Mesodermal cell (in vitro differentiated cells): ENCODE results near the gene CALML3.

Source experiments
- H3K27ac ChIP-seq: 2 replicates; pipeline ENCODE4 v1.7.0; 2013; ENCODE audit warnings: mild to moderate bottlenecking, low read depth, low read length, moderate library complexity; ENCODE audit not compliant: severe bottlenecking
- H3K36me3 ChIP-seq: 2 replicates; pipeline ENCODE4 v1.7.1; 2013; ENCODE audit warnings: mild to moderate bottlenecking, low read length, moderate library complexity; ENCODE audit not compliant: control insufficient read depth, insufficient read depth
- H3K4me1 ChIP-seq: one replicate; pipeline ENCODE4 v1.7.1; 2013; ENCODE audit warnings: mild to moderate bottlenecking, low read length; ENCODE audit not compliant: insufficient read depth, control insufficient read depth, poor library complexity, severe bottlenecking
- H3K4me3 ChIP-seq: 2 replicates; pipeline ENCODE4 v1.7.0; 2013; ENCODE audit warnings: low read length, control low read depth, mild to moderate bottlenecking; ENCODE audit not compliant: insufficient read depth, poor library complexity, severe bottlenecking; ENCODE audit errors: extremely low read depth
- H3K9me3 ChIP-seq: 2 replicates; pipeline ENCODE4 v1.7.1; 2013; ENCODE audit warnings: mild to moderate bottlenecking, low read length, moderate library complexity; ENCODE audit not compliant: control insufficient read depth
- WGBS, 2 experiments: methylation state at CpG; one replicate each; pipeline ENCODE4 v1.1.5; 2013; ENCODE audit warnings: missing lambda C conversion rate in 2 of 2; ENCODE audit not compliant: insufficient coverage in 2 of 2; 5-methylcytosine and 5-hydroxymethylcytosine counted together

The CALML3 gene

GRCh38 chr10:5500910-5501309 lies 23.9 kb upstream of the CALML3 start:
- H3K9me3 ChIP-seq, result no peaks in the 10 kb centered on the region

DNA sequence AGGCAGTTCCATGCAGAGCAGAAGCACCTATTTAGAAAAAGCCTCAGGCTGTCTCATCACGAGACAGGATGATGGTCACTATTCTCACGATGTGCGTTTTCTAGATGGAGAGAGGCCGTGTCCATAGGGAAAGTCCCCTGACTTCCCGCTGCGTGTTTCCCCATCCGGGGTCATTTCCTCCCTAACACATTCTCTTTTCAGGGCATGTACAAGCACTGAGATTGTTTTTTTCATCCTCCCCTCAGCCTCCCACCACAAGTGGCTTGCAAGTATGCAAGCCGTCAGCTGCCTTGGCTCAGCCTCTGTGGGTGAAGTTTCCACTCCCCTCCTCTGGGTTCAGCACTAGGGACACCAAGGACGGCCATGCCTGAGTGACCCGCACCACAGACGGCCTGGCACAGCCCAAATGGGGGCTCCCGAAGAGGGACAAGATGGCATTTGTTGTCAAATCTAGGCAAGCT lies 22.7 kb upstream of the CALML3 start:
- H3K9me3 ChIP-seq, result no peaks in the 10 kb centered on the region
- H3K27ac ChIP-seq, result no peak overlapping the region
- no peak overlapping the region for H3K4me3 ChIP-seq
- peaks cover 4% of the 10 kb centered on the region for H3K4me1 ChIP-seq
- WGBS, 2 experiments, result 83 to 93% methylated on average over 12 of the region's 12 CpGs
- H3K36me3 ChIP-seq, result no peaks in the 10 kb centered on the region

More at GRCh38 chr10:5500910-5501309, 23.9 kb upstream of the CALML3 start:
- 81 to 84% methylated on average over 3 to 5 of the region's 5 CpGs for WGBS, 2 experiments
- Histone ChIP-seq H3K36me3 (no peaks in the 10 kb centered on the region), H3K27ac (no peak overlapping the region), H3K4me1 (no peaks in the 10 kb centered on the region), H3K4me3 (no peak overlapping the region)

- no peak overlapping the region for H3K27ac ChIP-seq
- WGBS, 2 experiments, result 90% methylated on average over 8 to 11 of the region's 14 CpGs
- no peaks in the 10 kb centered on the region for H3K9me3 ChIP-seq
- no peak overlapping the region for H3K4me3 ChIP-seq
- no peaks in the 10 kb centered on the region for H3K36me3 ChIP-seq
- H3K4me1 ChIP-seq, result peaks cover 4% of the 10 kb centered on the region
Measured at GRCh38 chr10:5502571-5503476, 21.9 kb upstream of the CALML3 start.

- no peaks in the 10 kb centered on the region for H3K36me3 ChIP-seq
- WGBS, 2 experiments, result 63 to 88% methylated on average over 1 to 3 of the region's 3 CpGs
- no peaks in the 10 kb centered on the region for H3K9me3 ChIP-seq
- no peak overlapping the region for H3K4me3 ChIP-seq
- no peak overlapping the region for H3K27ac ChIP-seq
- peaks cover 4% of the 10 kb centered on the region for H3K4me1 ChIP-seq
Measured at GRCh38 chr10:5503477-5503835, 21.3 kb upstream of the CALML3 start.

DNA sequence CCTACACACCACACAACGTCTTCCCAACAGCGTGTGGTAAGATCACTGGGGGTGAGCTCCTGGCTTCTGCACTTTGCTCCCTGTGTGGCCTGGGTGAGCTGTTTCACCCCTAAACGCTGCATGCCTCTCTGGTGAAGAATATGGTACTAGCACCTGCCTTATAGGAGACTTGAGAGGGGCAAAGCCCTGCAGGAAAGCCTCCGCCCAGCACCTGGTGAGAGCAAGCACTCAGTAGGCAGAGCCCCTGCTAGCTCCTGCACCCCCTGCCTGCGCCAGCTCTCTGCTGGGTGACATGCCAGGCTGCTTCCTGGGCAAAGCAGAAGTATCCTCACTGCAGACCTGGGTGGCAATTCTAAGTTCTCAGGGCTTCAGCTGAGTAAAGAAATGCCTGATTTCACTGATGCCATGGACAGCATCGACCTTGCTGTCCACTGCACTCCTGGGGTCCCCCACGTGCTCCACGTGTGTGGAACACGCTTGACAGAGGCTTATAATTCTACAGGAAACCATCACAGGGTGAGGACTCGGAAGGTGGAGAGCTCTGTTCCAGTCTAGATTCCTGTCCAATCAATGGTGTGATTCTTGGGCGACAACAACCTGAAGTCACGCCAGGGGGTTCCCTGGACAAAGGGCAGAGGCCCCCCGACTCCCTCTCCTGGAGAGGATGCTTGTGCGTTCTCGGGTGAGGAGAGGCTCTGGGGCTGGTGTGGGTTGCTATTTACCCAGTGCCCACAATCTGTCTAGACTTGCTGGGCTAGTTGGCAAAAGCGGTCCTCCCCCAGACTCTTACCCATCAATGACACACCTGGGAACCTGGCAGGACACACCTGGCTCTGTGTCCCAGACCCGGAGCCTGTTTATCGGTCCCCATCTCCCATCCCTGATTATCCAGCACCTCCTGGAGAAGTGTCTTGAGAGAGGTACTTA lies 20.4 kb upstream of the CALML3 start:
- 92 to 95% methylated on average over 13 to 14 of the region's 18 CpGs for WGBS, 2 experiments
- no peak overlapping the region for H3K4me3 ChIP-seq
- H3K36me3 ChIP-seq, result no peaks in the 10 kb centered on the region
- no peaks in the 10 kb centered on the region for H3K9me3 ChIP-seq
- H3K4me1 ChIP-seq, result peaks cover 4% of the 10 kb centered on the region
- no peak overlapping the region for H3K27ac ChIP-seq

DNA sequence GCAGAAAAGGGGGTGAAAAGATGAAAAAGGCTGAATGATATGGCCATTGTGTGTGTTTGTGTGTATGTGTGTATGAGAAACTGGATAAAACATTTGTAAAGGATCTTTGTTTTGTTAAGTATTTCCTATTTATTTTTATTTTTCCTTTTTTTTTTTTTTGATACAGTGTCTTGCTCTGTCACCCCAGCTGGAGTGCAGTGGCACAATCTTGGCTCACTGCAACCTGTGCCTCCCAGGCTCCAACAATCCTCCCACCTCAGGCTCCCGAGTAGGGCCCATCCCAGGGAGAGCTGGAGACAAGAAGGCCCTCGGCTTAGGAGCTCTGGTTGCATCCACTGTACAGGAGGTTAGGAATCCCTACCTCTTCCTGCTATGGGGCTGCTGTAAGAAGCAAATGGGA lies 18.5 kb upstream of the CALML3 start:
- peaks cover 5% of the 10 kb centered on the region for H3K4me1 ChIP-seq
- H3K4me3 ChIP-seq, result no peak overlapping the region
- H3K27ac ChIP-seq, result no peak overlapping the region
- WGBS, 2 experiments, result no CpG with 5 or more reads among the region's 2 CpGs
- no peaks in the 10 kb centered on the region for H3K9me3 ChIP-seq
- no peaks in the 10 kb centered on the region for H3K36me3 ChIP-seq

GRCh38 chr10:5506751-5507648 lies 17.8 kb upstream of the CALML3 start:
- H3K4me1 ChIP-seq, result peaks cover 7% of the 10 kb centered on the region
- H3K9me3 ChIP-seq, result no peaks in the 10 kb centered on the region
- 93 to 96% methylated on average over 16 to 19 of the region's 19 CpGs for WGBS, 2 experiments
- H3K27ac ChIP-seq, result no peak overlapping the region
- H3K36me3 ChIP-seq, result no peaks in the 10 kb centered on the region
- H3K4me3 ChIP-seq, result no peak overlapping the region

GRCh38 chr10:5507649-5508131 lies 17.1 kb upstream of the CALML3 start:
- Histone ChIP-seq H3K4me3 (no peak overlapping the region), H3K4me1 (peaks cover 7% of the 10 kb centered on the region), H3K36me3 (no peaks in the 10 kb centered on the region), H3K9me3 (no peaks in the 10 kb centered on the region), H3K27ac (no peak overlapping the region)
- WGBS, 2 experiments, result 93 to 95% methylated on average over 13 to 14 of the region's 14 CpGs

DNA sequence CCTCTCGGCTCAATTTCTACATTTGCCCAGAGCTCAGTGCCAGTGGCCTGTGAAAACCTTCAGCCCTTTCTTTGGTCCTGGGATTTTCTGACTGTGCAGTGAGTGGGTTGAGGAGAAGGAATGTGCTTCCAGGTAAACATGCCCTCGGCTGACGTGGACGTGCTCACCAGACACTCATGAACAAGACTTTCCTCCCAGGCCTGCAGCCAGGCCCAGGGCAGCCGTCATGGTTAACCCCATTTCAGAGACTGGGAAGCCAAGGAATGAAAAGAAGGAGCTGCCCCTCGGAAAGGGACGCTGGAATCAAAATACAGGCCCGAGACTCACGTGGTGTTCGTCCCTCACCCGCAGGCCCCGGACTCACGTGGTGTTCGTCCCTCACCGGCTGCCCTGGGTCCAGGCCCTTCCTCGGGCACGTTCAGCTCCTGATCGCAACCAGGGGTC lies 16.6 kb upstream of the CALML3 start:
- H3K36me3 ChIP-seq, result no peaks in the 10 kb centered on the region

GRCh38 chr10:5508786-5509185 lies 16.0 kb upstream of the CALML3 start:
- Histone ChIP-seq H3K4me3 (no peak overlapping the region), H3K9me3 (no peaks in the 10 kb centered on the region), H3K36me3 (no peaks in the 10 kb centered on the region), H3K27ac (no peak overlapping the region), H3K4me1 (peaks cover 7% of the 10 kb centered on the region)
- 95 to 96% methylated on average over 6 of the region's 6 CpGs for WGBS, 2 experiments

More for the DNA sequence above, 16.6 kb upstream of the CALML3 start:
- WGBS, 2 experiments, result 96% methylated on average over 12 to 17 of the region's 18 CpGs
- H3K9me3 ChIP-seq, result no peaks in the 10 kb centered on the region
- H3K4me1 ChIP-seq, result peaks cover 7% of the 10 kb centered on the region
- no peak overlapping the region for H3K4me3 ChIP-seq
- no peak overlapping the region for H3K27ac ChIP-seq
